A673 (cell line): Measurements from ENCODE around the gene RAB6D. TPM values are rescaled to one million over a fixed set of nuclear protein-coding genes. Genes with fewer than 3 reads are reported as not detected.
"Not testable (repeated sequence)": the region's sequence is repeated elsewhere in the genome, so short reads cannot be mapped to it uniquely, and the experiment has no call there.

Experiments
- BruUV-seq: library from RNA; stranded (reverse); fragments of 400-500 nt; replicated peaks from 2 replicates; lab custom pipeline; 2021; lab: Mats Ljungman, UMichigan
- CTCF ChIA-PET: fragments of 300-600 bp; sonication (Branson Sonifier 250); formaldehyde crosslinking; loops from one replicate; lab custom pipeline; 2022; ENCODE audit warnings: antibody characterized with exemption; lab: Charles Lee
- POLR2A ChIA-PET: fragments of 300-600 bp; sonication (Branson Sonifier 250); formaldehyde crosslinking; loops from one replicate; lab custom pipeline; 2022; ENCODE audit warnings: antibody characterized with exemption; ENCODE audit not compliant: low non-redundant PET; lab: Charles Lee
- DNase-seq: peaks from one replicate; pipeline ENCODE4 v3.0.0-alpha.2; 2015; ENCODE audit warnings: low spot score
- H3K27ac ChIP-seq: fragments of 200-600 bp; sonication (generic); 2 replicates; pipeline ENCODE4 v1.5.1; 2016; ENCODE audit warnings: mixed run types, low read depth, mild to moderate bottlenecking, mixed read lengths, antibody characterized with exemption, low read length; ENCODE audit not compliant: poor library complexity, severe bottlenecking
- H3K27me3 ChIP-seq: fragments of 200-600 bp; sonication (generic); replicated peaks from 2 replicates; pipeline ENCODE4 v1.6.1; 2017; ENCODE audit warnings: mixed run types, low read depth, mild to moderate bottlenecking, mixed read lengths, antibody characterized with exemption, low read length; ENCODE audit not compliant: insufficient read depth, poor library complexity
- H3K36me3 ChIP-seq: fragments of 200-600 bp; sonication (generic); 2 replicates; pipeline ENCODE4 v1.6.1; 2016; ENCODE audit warnings: mixed run types, mild to moderate bottlenecking, mixed read lengths, antibody characterized with exemption, low read length; ENCODE audit not compliant: insufficient read depth, poor library complexity, severe bottlenecking
- H3K4me1 ChIP-seq: fragments of 200-600 bp; sonication (generic); 2 replicates; pipeline ENCODE4 v1.6.1; 2017; ENCODE audit warnings: mixed run types, mild to moderate bottlenecking, mixed read lengths, antibody characterized with exemption, low read length; ENCODE audit not compliant: insufficient read depth, poor library complexity, severe bottlenecking
- H3K4me3 ChIP-seq: fragments of 200-600 bp; sonication (generic); 2 replicates; pipeline ENCODE4 v1.5.1; 2016; ENCODE audit warnings: low read depth, mixed run types, mild to moderate bottlenecking, mixed read lengths, low read length; ENCODE audit not compliant: poor library complexity, severe bottlenecking
- H3K9me3 ChIP-seq: fragments of 200-600 bp; sonication (generic); 2 replicates; pipeline ENCODE4 v1.6.1; 2016; ENCODE audit warnings: mixed run types, low read depth, mild to moderate bottlenecking, mixed read lengths, antibody characterized with exemption, low read length; ENCODE audit not compliant: poor library complexity, severe bottlenecking
- CTCF ChIP-seq: fragments of 300-800, 200-600 bp; sonication (generic); conservative IDR thresholded peaks from 2 replicates; pipeline ENCODE4 v1.5.1; 2017; ENCODE audit warnings: low read depth, mild to moderate bottlenecking, antibody characterized with exemption, low read length, moderate library complexity, mixed read lengths
- EZH2 ChIP-seq: fragments of 200-600 bp; sonication (generic); IDR thresholded peaks from 2 replicates; pipeline ENCODE4 v1.6.1; 2017; ENCODE audit warnings: borderline replicate concordance, low read depth, mild to moderate bottlenecking, mixed read lengths, antibody characterized with exemption, low read length; ENCODE audit not compliant: poor library complexity, severe bottlenecking
- intact Hi-C: fragments of 100-400 bp; cut with micrococcal nuclease; formaldehyde crosslinking; loops from one replicate; pipeline ENCODE4 v1.10.0; 2022; ENCODE audit not compliant: unreplicated experiment
- total RNA-seq: library from RNA; stranded (reverse); gene quantifications from 2 replicates; pipeline ENCODE4 v1.2.3, GENCODE V29; 2021

RAB6D gene
- total RNA-seq, 1 experiment from 2014 or later, result not detected

DNA sequence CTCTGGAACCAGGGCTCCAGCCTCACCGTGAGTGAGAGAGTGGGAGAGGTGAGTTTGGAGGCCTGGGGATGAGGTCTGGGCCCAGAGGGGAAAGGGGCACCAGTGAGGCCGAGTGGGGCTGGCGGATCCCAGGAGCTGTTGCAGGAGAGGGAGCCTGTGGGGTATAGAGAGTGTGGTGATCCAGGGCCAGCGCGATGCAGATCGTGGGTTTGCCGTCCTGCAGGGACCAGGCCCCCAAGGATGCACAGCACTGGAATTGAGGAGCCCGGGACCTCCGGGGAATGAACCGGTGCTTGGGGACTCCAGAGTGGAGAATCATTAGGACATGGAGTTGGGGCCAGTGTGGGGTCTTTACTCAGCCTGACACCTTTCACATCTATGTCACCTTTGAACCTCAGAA, 25.7 kb upstream of the RAB6D start:
- H3K27me3 ChIP-seq, result peaks cover 16% of the 10 kb centered on the region
- H3K4me1 ChIP-seq, result no peaks in the 10 kb centered on the region
- H3K9me3 ChIP-seq, result no peaks in the 10 kb centered on the region
- H3K4me3 ChIP-seq, result no peak overlapping the region
- DNase-seq, result no peak
- ChIA-PET POLR2A (no interaction called here), CTCF (no interaction called here)
- BruUV-seq, result no TSS peak
- intact Hi-C loops, result no loop called here
- H3K27ac ChIP-seq, result no peak overlapping the region
- TF ChIP-seq CTCF (no peak), EZH2 (no peak)
- no peaks in the 10 kb centered on the region for H3K36me3 ChIP-seq

DNA sequence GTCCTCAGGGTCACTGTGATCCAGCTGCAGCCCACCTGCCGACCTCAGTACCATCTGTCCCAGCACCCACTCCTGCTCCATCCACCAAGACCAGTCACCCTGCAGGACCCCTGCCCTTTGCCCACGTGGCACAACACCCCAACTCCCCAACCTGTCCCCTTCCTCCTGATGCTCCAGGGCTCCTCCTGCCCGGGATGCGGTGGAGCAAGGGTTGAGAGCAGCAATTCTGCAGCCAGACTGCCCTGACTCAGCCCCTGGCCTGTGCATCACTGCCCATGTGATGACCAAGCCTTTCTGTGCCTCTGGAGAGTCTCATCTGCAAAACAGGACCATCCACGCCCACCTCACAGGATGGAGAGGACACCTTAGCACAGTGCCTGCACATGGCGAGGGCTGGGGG, 24.9 kb upstream of the RAB6D start:
- DNase-seq, POLR2A ChIA-PET, H3K27ac ChIP-seq, H3K4me3 ChIP-seq, H3K9me3 ChIP-seq, intact Hi-C loops, CTCF ChIA-PET, H3K27me3 ChIP-seq, H3K4me1 ChIP-seq, BruUV-seq, H3K36me3 ChIP-seq: not testable (repeated sequence)

GRCh38 chr2:131373111-131373510, 9.1 kb upstream of the RAB6D start:
- H3K9me3 ChIP-seq, intact Hi-C loops: not testable (repeated sequence)

DNA sequence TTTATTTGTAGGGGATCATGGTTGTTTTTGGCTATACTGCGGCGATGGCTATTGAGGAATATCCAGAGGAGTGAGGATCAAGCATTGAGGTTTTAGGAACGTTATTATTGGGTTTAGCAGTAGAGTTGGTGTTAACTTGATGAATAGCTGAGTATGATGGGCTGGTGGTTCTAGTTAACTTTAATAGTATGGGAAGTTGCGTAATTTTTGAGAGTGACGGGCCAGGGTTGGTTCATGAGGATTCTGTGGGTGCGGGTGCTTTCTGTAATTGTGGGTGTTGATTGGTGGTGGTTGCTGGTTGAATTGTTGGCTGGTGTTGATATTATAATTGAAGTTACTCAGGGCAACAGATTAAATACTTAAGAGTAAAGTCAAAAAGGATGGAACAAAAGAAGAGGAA, 6.0 kb upstream of the RAB6D start:
- TF ChIP-seq CTCF (no peak), EZH2 (no peak)
- CTCF ChIA-PET, result no interaction called here

More at GRCh38 chr2:131373111-131373510, 9.1 kb upstream of the RAB6D start:
- DNase-seq, H3K4me3 ChIP-seq, H3K4me1 ChIP-seq, H3K27ac ChIP-seq, CTCF ChIA-PET, POLR2A ChIA-PET, H3K36me3 ChIP-seq, H3K27me3 ChIP-seq, BruUV-seq: not testable (repeated sequence)

GRCh38 chr2:131368493-131369066, 4.6 kb upstream of the RAB6D start:
- H3K4me3 ChIP-seq, intact Hi-C loops, H3K36me3 ChIP-seq, CTCF ChIA-PET, BruUV-seq, POLR2A ChIA-PET, H3K9me3 ChIP-seq, H3K27ac ChIP-seq, H3K4me1 ChIP-seq, DNase-seq: not testable (repeated sequence)
- peaks cover 26% of the 10 kb centered on the region for H3K27me3 ChIP-seq

More for the DNA sequence above, 6.0 kb upstream of the RAB6D start:
- Histone ChIP-seq H3K4me3 (no peak overlapping the region), H3K36me3 (no peaks in the 10 kb centered on the region), H3K4me1 (no peaks in the 10 kb centered on the region), H3K27me3 (peaks cover 13% of the 10 kb centered on the region), H3K9me3 (no peaks in the 10 kb centered on the region), H3K27ac (no peak overlapping the region)
- no TSS peak for BruUV-seq
- no peak for DNase-seq
- intact Hi-C loops, result no loop called here
- POLR2A ChIA-PET, result no interaction called here
